Tibial nerve (tissue), 4 donors: Measurements from ENCODE around the gene KPNA5.

Source experiments
- CTCF ChIP-seq, 5 experiments: fragments of 200-600 bp in 3 of 5; fragments of 450-650 bp in 2 of 5; sonication (generic) in 3 of 5; IDR thresholded peaks; one replicate each; pipeline ENCODE4 v1.5.1; 2016 to 2019; ENCODE audit warnings: antibody characterized with exemption in 5 of 5, mild to moderate bottlenecking in 3 of 5, moderate library complexity in 2 of 5
- EP300 ChIP-seq, 2 donors: sonication (generic); formaldehyde crosslinking; IDR thresholded peaks; one replicate each; pipeline ENCODE4 v1.6.1; 2017; ENCODE audit warnings: antibody characterized with exemption in 2 of 2, mild to moderate bottlenecking in 1 of 2
- POLR2A ChIP-seq, 2 donors: fragments of 450-650 bp; IDR thresholded peaks; one replicate each; pipeline ENCODE4 v1.6.1; 2017; ENCODE audit warnings: antibody characterized with exemption in 2 of 2, mild to moderate bottlenecking in 2 of 2, moderate library complexity in 2 of 2

DNA sequence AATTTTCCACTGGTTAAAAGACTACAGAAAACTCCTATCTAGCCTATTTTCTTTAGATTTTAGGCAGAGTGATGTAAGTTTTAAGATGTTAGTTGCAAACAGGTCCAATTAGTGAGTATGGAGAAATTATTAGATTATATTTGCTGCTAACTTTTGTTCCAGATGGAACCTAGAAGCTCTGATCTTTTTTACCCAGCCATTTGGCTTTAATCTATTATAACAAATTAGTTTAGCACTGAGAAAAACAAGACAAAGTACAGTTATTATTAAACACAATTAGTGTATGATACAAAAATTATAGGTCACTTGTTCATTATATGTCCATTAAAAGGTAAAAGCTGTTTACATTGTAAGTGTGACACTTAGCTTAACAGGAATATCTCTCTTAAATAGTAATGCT lies 82.0 kb downstream of the KPNA5 start:
- TF ChIP-seq CTCF (IDR thresholded peaks at IDR 0.05) = no peak
- no peak for TF ChIP-seq POLR2A (IDR thresholded peaks at IDR 0.05)
- no peak for TF ChIP-seq EP300 (IDR thresholded peaks at IDR 0.05)
